Cortex of kidney (tissue), 1 donor: ENCODE measurements around the gene CD80.
"Not testable (repeated sequence)": the region's sequence is repeated elsewhere in the genome, so short reads cannot be mapped to it uniquely, and the experiment has no call there.

Experiments used
- DNase-seq: peaks from one replicate; lab custom pipeline; 2025; lab: John Stamatoyannopoulos, UW

Gene CD80, protein sequence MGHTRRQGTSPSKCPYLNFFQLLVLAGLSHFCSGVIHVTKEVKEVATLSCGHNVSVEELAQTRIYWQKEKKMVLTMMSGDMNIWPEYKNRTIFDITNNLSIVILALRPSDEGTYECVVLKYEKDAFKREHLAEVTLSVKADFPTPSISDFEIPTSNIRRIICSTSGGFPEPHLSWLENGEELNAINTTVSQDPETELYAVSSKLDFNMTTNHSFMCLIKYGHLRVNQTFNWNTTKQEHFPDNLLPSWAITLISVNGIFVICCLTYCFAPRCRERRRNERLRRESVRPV

DNA sequence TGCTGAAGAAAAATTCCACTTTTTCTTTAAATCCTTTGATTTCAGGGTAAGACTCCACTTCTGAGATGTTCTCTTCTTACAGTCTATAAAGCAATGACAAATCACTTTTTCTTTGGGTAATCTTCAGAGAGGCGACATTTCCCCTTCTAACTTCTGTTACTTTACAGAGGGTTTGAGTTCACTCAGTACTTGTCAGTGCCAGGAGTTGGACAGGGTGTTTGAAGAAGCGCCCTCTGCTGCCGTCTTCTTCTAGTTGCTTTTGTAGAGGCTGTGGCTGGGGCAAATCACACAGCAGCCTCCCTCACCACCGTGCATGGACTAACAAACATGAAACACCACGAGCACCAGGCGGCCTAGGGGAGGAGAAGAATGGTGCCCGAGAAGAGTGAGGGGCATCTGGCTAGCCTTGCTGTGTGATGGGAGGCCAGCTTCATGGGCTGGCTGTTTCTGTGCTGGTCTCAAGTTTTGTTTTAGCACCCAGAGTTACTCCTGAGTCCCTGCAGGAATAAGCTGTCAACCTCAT, at the start of gene CD80:
CD80 (minus strand) TSS at position 174 of the 523 bp plus-strand sequence. CDS start 1,886 bp downstream, outside the sequence.
- DNase-seq = no peak

DNA sequence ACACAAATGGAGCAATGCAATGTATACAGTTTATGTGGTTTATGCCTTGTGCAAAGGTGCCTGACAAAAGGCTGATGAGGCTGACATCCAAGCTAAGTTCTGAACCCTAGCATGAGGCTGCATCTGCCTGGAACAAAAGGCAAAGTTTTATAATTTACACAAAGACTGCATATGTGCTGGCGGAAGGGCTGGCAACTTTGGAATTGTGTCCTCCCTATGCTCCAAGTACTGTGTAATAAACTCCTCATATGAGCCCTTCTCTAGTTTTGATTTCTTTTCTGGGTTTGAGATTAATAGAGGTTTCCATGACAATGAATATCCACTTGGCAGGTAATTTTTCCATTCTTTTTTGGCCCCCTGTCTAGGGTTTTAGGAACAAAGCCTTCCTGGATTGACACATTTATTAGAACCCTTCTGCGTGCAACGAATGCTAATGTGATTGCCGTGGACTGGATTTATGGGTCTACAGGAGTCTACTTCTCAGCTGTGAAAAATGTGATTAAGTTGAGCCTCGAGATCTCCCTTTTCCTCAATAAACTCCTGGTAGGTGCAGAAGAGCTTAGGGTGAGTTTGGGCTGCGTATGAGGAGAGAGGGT, 49.1 kb upstream of the CD80 start:
- DNase-seq = no peak

DNA sequence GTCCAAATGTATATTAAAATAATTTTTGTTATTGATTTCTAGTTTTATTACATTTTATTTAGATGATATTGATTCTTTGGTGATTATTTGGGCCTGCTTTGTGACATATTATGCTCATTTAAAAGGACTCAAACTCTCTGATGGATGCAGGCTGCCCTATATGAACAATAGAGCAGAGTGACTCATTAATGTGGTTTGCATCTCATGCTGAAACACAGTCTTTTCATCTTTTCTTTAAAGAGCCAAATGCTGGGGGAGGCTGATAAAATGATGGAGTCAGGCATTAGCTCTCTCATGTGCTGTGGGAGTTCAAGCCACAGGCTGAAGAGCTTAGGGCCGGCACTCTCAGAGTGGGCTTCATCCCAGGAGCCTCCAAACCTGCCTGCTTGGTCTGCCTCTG, 45.5 kb upstream of the CD80 start:
- no peak for DNase-seq

DNA sequence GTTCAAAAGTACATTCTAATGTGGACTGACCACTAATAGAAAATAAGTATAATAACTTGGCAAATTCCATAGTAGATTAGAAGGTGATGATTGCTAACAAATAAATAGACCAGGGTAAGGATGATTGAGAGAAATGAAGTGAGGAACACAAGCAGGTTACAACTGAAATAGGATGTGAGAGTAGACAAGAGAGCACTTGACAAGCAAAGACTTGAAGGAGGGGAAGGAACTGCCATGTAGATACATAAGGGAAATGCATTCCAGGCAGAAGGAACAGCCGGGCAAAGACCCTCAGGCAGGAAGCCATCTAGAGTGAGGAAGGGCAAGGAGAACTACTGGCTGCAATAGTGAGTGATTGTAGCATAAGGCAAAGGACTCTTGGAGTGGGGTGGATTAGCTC, 43.3 kb upstream of the CD80 start:
- no peak for DNase-seq

DNA sequence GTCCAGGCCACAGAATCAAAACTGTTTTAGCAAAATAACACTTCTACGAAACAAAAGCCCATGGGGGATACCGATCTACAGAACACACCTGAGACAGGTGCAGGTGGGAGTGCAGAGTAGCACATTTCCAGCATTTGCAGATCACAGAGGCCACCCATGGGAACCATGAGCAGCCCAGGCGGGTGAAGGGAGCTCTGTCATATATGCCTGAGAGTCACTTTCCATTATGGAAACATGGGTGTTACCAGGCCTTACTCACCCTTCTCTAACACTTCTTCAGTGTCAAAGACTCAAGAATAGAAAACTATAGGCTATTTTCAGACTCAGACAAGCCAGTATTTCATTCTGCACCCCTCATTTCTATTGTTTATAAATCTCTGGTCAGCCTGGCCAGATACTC, 41.7 kb upstream of the CD80 start:
- no peak for DNase-seq

DNA sequence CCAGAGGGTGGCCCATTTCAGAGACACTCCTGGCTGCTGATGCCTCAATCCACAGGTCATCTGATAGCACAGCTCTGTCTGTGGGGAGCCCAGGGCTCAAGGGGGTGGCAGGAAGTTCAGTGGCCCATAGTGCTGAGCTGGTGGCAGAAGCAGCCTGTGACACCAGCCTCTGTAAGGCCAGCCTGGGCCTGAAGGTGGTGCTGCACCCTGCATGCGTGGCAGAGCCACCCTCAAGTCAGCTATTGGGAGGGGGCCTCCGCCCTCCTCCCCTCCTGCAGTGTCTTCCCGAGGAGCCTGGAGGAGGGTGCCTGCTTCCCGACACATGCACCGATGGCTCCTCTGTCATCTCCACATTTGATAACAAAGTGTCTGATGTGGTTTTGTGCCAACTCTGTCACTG, 41.3 kb upstream of the CD80 start:
- no peak for DNase-seq

DNA sequence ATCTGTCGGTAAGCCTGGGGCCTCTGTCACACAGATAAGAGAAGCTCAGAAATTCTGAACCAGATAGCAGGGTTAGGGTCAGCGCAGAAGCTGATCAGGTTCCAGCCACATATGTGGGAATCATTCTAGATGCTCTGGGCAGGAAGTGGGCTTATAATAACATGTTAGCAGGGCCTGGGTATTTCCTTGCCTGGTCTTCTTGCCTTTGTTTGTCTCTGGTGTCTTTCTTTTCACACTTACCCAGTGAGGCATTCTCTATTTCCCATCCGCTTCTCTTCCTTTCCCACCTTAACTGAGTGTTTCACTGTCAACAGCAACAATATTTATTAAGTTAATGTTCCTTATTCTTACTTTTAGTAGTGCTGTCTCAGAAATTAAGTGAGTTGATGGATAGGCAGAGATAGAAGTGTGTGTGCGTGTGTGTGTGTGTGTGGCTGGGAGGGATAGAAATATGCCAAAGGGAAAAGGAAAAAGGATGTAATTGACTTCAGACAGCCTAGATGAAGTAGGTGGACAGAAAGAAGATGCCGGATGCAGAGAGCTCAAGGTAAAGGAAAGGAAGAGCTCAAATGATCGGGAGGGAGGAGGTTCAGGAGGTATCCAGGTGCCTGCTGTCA, 40.3 kb upstream of the CD80 start:
- DNase-seq = no peak

DNA sequence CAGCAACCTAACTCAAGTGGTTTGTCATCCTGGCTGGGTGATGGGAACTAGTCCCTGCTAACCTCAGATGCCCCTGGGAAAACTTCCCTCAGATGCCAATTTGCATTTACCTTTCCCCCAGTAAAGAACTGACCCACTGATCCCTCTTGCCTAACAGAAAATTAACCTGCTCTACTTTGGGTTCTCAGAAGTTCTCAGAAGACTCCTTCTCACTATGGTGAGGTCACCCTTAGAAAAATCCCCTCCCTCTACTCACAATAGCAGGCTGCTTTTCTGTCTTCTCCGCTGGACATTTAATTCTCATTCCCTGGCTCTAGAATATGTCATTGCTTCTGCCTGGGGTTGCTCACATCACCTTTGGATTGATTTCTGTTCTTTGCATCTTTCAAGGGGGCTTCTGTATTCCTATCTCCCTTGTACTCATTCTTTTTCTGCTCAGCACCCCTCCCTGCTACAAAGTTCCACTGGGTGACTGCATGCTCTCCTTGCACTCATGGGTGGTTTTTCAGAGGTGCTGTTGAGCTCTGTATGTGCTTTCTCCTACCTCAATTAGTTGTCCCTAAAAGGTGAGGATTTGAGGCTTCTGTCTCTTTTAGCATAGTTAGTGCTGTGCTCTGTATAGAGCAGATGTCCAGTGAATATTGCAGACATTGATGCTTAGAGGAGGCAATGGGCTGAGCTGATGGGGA, 39.1 kb upstream of the CD80 start:
- DNase-seq = no peak

DNA sequence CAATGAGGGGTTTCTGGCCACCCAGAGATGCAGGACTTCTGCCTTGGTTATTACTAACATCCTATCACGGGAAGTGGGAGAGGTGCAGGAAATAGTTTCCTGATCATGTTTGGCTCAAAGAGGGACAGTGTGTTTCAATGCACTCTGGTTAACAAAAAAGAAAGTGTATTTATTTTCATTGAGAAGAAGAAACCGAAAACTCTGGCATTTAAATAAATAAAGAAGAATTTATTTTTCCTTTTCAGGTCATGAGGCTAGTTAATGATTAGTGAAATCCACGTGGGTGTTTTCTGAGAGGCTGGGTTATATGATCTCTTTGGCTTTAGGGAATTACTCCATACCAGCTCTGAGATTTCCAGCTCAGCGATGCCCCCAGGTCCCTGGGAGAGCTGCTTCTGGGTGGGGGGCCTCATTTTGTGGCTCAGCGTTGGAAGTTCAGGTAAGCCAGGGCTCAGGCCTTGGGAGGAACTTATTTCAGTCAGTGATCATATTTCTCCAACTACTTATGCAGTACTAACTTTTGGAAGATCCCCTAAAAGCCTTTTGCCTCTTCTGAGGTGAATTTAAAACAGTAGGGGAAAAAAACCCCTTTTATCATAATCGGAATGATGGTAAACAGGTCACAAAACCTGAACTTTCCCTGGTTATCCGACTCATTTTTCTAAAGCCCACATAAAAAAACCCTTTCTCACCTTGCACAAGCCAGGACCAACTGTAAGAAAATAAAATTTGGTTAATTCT, 38.3 kb upstream of the CD80 start, which contains the start of gene PLA1A:
PLA1A (plus strand) TSS at position 338 of the 741 bp plus-strand sequence; CDS start at position 367, 29 bp downstream.
- DNase-seq = no peak

DNA sequence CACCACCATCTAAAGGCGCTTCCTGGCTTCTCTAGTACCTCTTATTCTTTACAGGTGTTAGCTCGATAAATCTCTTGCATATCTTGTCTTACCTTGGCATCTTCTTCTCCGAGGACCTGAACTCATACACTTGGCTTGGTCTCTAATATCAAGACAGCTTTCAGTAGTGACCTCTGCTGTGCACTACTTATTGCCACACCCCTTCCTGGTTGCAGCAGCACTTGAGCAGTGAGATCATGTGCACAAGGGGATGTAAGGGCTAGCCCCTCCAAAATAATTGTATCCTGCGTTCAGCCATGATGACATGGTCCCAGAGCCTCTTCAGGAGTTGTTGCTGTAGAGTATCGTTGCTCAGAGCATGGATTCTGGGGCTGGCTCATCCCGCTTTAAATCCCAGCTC, 37.0 kb upstream of the CD80 start:
- DNase-seq = no peak

DNA sequence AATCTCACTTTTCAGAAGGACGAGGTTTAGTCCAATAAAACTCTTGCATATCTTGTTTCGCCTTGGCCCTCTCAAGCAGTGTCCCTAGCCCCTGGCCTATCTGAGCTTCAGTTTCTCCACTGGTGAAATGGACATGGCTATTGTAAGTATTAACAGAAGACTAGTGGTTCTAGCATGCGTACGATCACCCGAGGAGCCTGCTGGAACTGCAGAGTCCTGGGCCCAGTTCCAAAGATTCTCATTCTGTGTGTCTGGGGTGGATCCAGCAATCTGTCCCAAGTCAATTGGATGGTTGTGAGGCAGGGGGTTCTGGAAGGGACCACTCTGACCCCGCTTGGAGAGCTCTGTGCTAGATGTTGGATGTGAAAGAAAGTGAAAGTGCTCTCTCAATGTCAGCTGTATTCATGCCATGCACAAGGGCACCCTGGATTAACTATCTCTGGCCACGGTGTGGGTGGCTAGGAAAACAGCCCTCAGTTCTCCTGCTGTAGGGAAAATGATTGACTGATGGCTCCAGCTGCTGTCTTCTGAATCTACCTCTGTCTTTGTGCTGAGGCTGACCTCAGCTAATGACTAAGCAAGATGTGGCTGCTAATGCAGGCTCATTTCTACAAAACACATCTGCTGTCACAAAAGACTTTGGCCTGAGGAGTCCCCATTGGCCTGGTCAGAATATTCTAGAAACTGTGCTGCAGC, 36.4 kb upstream of the CD80 start:
- DNase-seq = no peak

DNA sequence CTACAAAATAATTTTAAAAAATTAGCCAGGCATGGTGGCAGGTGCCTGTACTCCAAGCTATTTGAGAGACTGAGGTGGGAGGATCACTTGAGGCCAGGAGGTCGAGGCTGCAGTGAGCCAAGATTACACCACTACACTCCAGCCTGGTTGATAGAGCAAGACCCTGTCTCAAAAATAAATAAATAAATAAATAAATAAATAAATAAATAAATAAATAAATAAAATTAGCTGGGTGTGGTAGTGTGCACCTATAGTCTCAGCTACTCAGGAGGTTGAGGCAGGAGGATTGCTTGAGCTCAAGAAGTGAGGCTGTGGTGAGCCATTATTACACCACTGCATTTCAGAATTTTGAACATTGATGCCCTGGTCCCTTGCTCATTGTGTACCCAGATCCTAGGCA, 35.5 kb upstream of the CD80 start:
- DNase-seq = not testable (repeated sequence)

DNA sequence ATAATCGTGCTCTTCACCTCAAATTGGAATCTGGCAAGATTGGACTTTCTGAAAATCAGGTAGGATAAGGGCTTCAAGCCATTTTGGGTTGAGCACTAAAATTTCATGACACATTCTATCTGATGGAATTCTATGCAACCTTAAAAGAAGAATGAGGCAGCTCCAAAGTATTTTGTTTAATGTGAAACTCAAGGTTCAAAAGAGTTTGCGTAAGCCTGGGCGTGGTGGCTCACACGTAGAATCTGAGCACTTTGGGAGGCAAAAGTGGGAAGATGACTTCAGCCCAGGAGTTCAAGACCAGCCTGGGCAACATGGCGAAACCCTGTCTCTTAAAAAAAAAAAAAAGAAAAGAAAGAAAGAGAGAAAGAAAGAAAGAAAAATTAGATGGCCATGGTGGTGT, 34.7 kb upstream of the CD80 start:
- no peak for DNase-seq

DNA sequence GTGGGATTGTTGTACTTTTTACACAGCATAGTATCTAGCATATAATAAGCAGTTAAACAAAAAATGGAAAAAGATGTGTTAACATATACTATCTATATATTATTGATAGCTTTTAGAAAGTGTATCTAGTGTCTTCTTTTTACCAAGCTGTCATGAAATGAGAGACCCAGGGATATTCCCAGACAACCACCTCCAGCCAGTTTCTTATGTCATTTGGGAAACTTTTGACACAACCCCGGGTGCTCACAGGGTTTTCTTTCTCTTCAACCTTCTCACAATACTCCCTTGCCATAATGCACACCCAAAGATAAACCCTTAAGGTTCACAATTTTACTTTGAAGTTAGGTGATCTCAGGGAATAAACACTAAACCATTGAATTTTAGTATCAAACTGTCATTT, 33.4 kb upstream of the CD80 start:
- DNase-seq = no peak

DNA sequence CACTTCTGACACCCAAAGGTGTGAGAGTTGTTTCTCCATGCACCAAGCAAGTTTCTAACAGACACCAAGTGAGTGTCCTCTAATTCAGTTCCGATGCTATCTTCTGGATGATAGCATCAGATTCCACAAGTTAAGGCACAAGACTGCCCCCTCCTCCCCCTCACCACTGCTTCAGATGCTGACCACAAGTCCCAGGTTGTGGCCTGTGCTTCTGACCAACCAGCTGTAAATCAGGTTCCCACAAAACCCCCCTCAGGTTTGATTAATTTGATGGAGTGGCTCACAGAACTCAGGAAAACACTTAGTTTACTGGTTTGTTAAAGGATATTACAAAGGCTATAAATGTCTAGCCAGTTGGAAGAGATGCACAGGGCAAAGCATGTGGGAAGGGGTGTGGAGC, 31.3 kb upstream of the CD80 start:
- no peak for DNase-seq

DNA sequence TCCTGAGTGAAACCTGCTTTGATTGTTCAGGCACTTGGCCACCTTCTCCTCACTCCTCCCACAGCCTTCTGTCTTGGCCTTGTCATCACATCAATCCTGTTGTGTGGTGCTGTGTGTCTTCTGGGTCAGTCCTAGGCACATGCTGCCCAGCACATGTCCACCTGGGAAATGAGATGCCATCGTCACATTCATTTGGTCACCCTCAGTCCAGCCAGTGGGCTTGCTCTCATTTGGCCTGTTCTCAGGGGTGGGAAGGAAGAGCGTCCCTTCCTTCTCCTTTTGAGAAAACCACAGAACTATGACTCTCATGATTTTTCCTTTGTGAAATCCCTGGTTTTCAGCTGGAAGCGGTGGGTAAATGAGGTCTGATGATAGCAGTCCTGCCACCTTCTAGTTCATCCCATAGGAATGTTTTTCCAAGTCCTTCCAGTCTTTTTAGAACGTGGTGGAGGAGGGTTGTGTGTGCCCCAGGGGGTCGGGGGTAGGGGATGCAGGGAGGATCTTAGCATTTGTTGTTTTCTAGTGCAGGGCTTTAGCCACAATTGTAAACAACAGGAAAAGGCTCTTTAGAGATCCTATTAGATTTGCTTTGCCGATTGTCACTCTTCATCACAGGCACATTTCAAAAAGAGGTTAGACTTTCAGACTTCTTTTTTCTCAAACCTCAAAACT, 29.8 kb upstream of the CD80 start:
- DNase-seq = no peak

DNA sequence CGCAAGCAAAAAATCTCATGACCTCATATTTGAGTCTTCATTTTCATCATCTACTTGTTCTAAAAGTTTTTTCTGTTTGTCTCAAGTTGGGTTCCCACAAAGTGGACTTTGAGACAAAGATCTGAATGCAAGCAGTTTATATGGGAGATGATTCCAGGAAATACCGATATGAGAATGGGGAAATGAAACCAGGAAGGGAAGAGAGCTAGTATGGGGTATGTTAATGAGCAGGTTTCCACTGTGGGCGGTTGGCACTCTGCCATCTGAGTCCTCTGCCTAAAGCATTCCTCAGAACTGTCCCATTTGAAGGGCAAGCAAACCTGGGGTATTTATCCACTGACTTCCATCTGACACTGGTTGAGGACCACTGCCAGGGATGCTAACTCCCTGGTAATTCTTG, 28.7 kb upstream of the CD80 start:
- DNase-seq = no peak

DNA sequence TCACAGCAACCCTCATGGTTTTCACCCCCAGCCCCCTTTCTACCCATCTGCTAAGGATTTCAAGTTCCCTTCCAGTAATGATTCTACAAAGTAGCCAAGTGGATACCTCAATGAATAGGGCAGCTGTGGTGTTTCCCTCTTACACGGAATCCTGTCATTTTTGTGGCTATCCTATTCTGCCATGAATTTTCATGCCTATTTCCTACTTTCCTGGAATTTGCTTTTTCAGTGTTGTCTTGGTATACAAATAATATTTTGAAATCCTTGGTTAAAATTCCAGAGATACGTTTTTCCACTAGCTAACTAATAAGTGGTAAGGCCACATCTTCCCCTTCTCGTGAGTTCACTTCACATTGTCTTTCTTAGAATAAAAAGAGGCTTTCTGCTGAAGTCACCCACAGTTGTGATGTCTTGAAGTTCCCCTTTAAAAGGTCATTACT, 27.3 kb upstream of the CD80 start:
- DNase-seq = no peak

DNA sequence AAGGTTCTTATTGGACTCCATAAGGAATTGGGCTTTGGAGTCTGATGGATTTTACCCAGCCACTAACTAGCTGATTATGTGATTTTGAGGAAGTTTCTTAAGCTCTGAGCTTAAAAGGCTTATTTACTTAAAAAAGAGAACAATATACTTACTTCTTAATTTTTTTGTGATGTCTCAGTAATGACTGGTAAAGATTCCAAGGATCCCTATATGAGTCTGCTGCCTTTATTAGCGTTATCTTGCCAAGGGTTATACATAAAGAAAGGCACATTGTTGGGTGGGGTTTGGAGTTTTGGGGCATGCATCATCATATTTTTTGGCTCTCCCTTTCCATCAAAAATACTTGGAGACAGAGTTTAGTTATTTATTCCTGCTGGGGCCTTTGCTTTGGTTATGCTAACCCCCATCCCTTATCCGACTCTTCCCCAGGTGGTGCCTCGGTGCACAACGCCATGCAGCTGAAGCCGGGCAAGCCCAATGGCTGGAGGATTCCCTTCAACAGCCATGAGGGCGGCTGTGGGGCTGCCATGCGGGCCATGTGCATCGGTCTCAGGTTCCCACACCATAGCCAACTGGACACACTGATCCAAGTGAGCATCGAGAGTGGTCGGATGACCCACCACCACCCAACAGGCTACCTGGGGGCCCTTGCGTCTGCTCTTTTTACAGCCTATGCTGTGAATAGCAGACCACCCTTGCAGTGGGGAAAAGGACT, 26.6 kb upstream of the CD80 start:
- no peak for DNase-seq

DNA sequence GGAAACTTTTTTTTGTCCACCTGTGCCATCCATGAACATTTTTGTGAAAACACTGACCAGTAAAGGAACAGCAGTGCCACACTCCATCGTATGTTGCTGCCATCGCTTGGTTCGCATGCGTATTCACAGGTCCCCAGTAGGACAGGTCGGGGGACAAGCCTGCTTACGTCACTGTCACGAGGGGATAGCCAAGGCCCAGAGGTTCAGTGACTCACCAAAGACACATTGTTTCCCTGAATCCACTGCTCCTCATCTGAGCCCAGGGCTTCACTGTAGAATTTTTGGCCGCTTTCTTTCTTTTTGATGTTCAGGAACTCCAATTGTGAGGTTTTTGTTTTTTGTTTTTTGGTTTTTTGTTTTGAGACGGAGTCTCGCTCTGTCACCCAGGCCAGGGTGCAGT, 25.8 kb upstream of the CD80 start:
- DNase-seq = no peak
